HG02885 (cell line): ENCODE measurements around the gene TSC22D1.
A peak's percentile ranks its signal among the peaks of the same experiment; 100 is the strongest.

ENCODE experiments used
- ATAC-seq: cut with Tn5 transposase; IDR thresholded peaks from one replicate; pipeline ENCODE4 v1.9.1; 2021; ENCODE audit warnings: mild to moderate bottlenecking; ENCODE audit not compliant: unreplicated experiment, poor library complexity

The TSC22D1 gene

DNA sequence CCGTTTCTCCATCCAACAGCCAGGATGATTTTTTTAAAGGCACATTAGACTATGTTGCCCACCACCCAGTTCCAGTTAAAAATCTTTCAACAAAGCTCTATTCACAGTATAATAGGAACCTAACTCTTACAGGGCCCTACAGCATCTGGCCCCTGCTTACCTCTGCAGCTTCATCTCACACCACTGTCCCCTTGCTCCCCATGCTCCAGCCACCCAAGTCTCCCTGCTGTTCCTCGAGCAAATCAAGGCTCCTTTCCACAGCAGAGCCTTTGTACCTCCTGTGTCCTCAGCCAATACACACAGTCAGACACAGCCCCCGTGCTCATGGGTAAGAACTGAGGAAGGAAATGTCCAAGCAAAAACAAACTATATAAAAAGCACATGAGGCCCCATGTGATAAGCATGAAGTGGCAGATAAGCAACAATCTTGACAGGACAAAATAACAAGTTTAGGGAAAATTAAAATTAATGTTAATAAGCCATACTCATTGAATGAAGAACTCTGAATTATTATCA lies 67.5 kb downstream of the TSC22D1 start:
- no peak for ATAC-seq

DNA sequence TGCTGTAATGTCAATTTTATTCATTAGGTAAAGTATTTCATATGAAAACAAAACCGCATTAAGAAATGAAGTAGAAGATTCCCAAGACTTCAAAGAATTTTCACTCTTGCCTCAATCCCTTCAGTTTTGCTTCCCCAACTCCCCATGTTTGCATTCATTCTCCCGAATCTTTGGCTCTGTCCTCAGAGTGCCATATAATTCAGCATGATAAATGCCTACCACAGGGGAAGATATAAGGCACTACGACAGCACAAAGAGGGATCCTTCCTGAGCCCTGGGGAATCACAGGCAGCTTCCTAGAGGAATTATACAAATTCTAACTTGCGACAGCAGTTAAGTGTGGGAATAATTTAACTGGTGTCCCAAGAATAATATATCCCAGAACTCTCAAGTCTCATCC lies 68.5 kb downstream of the TSC22D1 start:
- ATAC-seq: no peak

- no peak for ATAC-seq
Observed at GRCh38 chr13:44506719-44507118, 69.4 kb downstream of the TSC22D1 start.

DNA sequence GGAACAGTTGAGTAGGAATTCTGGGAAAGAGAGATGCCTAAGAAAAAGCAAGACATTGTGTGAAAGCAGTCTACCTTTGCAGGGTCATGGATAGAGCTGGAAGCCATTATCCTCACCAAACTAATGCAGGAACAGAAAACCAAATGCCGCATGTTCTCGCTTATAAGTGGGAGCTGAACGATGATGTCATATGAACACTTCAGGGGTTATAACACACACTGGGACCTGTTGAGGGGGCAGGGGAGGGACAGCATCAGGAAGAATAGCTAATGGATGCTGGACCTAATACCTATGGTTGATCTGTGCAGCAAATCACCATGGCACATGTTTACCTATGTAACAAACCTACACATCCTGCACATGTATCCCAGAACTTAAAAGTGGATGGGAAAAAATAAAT lies 69.9 kb downstream of the TSC22D1 start:
- ATAC-seq: no peak

DNA sequence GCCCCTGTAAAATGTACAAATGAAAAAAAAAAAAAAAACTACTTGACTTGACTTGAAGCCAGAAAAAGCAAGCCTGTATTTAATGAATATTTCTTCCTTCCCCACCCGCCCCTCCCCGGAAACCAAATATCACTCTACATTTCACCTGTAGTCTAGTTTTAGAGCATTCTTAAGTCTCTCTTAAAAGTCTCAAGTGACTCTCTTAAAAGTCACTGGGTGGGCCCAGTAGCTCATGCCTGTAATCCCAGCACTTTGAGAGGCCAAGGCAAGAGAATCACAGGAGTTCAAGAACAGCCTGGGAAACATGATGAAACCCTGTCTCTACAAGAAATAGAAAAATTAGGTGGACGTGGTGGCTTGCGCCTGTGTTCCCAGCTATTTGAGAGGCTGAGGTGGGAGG lies 72.0 kb downstream of the TSC22D1 start:
- ATAC-seq: no peak

DNA sequence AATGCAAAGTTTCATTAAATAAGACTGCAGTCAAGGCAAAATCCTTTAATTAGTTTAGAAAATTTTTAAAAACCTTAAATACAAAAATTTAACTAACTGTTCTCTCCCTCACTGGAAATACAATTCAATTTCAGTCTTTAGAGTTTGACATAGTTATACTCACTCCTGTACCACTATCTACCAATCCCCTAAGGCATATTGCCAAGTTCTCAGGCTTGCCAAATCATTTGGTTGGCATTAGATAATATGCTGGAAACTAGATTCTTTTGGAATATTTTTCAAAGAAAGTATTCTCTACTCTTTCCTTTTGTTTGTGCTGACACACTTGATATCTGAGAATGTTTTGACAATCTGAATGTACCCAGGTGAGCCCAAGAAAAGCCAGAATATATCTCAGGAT lies 77.2 kb downstream of the TSC22D1 start:
- ATAC-seq: no peak

GRCh38 chr13:44498502-44498901 lies 77.6 kb downstream of the TSC22D1 start:
- no peak for ATAC-seq

DNA sequence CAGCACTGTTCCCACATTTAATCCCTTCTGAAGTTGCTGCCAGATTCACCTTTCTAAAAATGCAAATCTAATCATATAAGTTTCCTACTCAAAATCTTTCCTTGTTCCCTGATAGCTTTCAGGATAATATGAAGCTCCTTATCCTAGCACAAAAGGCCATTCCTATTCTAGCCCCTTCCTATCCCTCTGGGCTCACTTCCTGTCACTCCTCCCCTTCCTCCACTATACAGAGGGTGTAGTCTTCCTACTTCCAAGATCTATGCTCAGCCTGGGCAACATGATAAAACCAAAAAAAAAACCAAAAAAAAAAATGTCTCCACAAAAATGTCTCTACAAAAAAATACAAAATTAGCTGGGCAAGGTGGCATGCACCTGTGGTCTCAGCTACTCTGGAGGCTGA lies 78.3 kb downstream of the TSC22D1 start:
- no peak for ATAC-seq

GRCh38 chr13:44493213-44493812 lies 82.8 kb downstream of the TSC22D1 start:
- no peak for ATAC-seq

- ATAC-seq: no peak
Observed at GRCh38 chr13:44489751-44490150, 86.4 kb downstream of the TSC22D1 start.

GRCh38 chr13:44487989-44488388 lies 88.1 kb downstream of the TSC22D1 start:
- ATAC-seq: peak; percentile 75

DNA sequence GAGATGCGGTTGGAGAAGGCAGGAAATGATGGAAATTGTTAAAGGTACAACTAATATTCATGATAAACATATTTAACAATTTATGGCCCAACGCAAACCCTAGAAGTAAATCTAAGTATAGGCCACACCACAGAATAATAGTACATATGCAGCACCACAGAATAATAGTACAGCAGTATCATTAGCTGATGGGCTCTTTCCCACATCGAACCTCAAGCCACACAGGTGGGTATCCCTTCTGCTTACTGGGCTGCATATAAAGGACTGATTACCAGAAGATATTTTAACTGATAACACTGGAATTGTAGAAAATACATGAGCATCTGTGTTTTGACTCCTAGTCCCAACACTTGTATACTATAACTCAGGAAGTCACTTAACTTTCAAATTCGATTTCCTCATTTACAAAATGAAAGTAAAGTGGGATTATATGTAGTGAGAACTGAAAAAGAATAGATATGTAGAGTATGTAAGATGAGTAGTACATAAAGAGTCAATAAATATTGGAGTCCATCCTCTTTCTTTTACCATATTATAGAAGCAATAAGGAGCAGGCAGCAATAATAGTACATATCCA lies 91.5 kb downstream of the TSC22D1 start:
- no peak for ATAC-seq

DNA sequence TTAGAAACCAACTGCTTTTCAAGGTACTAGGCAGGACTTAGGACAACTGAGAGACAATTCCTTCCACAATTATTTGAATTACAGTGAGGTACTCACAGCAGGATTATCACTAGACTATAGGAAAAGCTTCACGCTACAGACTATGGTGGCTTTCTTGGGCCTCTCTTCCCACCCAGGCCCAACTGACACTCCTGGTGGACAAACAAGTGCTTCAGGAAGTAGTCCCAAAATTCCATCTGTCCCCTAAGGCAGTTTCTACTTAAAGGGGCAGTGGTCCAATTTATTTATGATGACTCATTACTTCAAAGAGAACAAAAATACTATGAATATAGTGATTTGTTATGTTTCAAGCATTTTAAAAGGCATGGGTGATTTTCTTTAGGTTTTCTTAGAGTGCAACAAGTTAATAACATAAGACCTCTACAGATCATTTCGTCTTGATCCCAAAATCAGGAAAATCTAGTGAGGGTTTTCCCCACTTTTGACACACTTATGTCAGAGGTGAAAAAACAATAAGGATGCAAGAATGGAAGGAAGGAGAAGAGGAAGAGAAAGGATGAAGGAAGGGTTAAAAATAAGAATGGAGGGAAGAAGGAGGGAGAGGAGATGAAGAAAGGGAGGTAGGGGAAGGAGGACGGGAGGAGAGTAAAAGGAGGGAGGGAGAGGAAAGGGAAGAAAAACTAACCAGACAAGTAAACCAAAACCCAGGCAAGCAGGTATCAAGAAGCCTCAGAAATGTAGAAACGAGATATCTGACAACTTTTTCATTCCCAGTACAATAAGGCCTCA lies 101.8 kb downstream of the TSC22D1 start:
- no peak for ATAC-seq

DNA sequence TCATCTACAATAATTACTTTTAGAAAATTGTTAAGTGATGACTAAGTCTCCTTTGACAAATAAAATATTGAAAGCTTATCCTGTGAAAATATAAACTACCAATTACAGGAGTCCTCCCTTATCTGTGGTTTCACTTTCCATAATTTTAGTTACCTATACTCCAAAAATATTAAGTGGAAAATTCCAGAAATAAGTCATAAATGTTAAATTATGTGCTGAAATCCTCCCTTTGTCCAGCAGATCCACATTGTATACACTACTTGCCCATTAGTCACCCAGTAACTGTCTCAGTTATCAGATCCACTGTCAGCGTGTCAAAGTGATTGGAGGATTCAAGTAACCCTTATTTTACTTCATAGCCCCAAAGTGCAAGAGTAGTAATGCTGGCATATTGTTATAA lies 104.4 kb downstream of the TSC22D1 start:
- ATAC-seq: no peak

DNA sequence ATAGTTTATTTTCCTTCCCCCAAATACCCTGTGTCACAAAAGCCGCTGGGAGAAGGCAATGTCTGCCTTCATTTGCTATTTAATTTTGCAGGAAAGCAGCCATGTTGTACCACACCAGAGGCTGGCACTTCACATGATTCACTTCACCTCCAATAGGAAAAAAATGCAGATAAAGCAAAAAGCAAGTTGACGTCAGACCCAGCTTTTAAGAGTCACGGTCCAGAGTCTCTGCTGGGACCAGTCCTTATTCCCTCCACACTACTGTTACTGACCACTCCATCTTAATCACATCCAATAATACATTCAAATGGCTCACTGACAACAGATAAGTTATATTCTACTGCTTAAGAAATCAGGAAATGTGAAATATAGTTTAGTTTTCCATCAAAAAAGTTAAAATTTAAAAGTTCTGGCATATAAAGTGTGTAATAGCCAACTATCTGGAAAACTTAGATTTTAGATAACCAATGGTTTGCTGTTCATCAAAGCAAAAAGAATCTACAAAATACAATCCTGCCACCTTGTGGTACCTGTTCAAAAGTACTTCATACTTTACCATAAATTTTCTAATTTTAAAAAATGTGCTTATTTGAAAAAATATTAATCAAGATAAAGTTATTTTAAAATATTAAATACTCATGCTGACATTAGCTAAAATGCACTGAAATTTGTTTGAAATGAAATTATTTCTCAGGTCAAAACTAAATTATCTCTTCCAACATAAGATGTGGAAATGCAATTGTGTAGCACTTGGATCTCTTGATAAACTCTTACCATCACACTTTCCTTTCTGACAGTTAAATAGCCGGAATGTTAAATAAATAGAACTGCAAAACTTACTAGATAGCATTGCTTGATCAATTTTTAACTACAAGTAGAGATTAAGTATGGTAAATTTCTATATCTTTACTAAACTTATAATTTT lies 105.2 kb downstream of the TSC22D1 start:
- no peak for ATAC-seq

DNA sequence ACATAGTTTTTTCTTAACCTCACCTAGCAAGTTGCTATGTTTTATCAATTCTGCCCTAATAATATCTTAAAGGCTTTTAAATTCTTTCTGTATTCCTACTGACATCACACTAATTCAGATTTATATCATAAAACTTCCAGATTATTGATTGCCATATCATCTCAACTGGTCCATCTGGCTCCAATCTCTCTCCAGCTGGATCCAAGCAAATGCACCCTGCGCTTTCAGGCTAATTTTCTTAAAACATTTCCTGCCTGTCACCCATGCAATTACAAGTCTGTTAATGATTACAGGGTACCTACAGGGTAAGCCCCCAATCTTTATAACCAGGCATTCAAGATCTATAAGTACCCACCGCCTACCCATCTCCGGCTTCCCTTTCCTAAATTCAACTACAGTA lies 107.3 kb downstream of the TSC22D1 start:
- ATAC-seq: no peak

GRCh38 chr13:44465318-44465717 lies 110.8 kb downstream of the TSC22D1 start:
- no peak for ATAC-seq

DNA sequence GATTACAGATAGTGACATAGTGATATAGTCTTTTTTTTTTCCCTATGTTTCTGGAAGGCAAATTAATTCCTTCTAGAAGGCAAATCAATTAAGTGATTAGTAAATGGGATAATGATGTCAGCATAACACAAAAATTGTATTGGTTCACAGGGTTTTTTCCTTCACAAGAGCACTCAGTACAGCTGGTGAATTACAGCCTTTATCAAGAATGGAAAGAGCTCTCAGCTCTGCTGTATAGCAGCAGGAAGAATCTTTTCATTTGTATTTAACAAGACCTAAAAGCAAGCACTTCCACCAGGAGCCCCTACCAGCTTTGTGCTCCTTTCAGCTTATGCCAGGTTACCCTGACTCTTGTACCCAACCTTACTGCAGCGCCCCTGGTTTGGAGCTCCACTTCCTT lies 111.7 kb downstream of the TSC22D1 start:
- ATAC-seq: no peak

DNA sequence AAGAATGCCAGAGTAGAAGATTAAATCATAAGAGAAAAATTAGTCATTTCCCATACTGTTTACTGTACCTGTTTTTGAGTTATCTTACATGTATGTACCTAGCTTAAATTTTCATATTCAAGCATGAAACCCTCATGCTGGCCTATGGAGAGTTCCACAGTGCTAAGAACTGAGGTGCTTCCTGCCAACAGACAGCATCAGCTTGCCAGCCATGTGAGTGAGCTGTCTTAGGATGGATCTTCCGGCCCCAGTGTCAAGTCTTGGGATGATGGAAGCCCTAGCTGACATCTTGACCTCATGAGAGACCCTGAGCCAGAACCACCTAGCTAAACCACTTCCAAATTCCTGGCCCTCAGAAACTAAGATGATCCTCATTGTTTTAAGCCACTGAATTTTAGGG lies 112.4 kb downstream of the TSC22D1 start:
- ATAC-seq: no peak

GRCh38 chr13:44459674-44460073 lies 116.5 kb downstream of the TSC22D1 start:
- ATAC-seq: no peak
